Stimulated activated CD8-positive, alpha-beta memory T cell treated with anti-CD3 and anti-CD28 coated beads, Interleukin-15, amount 100 ng/mL, for 48 hours (primary cell): ENCODE results near the gene VWA5B2.
A peak's percentile ranks its signal among the peaks of the same experiment; 100 is the strongest.

ENCODE experiments used
- DNase-seq, 2 donors: peaks; one replicate each; pipeline ENCODE4 v3.0.0-alpha.2; 2020; ENCODE audit warnings: low read depth in 2 of 2

VWA5B2 gene

DNA sequence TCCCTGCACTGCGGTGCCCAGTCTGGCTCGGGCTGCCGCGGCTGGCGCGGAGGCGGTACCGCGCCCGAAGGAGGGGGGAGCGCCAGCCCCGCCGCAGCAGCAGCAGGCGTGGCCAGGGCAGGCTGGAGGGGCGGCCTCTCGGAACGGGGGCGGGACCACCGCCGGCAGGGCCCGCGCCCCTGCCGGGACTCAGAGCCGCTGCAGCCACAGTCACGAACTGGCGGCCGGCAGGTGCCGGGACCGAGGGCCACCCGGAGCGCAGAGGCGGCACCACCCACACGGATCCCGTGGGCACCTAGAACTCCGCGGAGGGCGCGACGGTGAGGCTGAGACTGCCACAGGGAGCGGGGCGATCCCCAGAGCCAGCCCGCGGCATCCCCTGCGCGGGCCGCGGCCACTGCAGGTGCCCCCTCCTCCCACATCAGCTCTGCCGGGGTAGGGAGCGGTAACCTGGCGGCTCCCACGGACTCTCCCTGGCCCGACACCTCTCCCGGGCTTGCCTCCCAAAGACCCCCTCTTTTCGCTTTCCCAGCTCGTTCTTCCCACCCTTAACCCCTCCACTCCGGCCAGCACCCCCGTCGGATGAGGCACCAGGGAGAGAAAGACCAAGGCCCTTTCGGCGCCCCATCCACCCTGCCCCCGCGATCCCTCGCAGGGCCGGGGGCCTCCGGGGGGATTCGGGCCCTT lies at the start of gene VWA5B2:
Gene VWA5B2, plus strand, starts transcription at position 192 of the 687 bp plus-strand sequence. CDS start 944 bp downstream, outside the sequence.
- DNase-seq: peak; percentile 67 to 70

DNA sequence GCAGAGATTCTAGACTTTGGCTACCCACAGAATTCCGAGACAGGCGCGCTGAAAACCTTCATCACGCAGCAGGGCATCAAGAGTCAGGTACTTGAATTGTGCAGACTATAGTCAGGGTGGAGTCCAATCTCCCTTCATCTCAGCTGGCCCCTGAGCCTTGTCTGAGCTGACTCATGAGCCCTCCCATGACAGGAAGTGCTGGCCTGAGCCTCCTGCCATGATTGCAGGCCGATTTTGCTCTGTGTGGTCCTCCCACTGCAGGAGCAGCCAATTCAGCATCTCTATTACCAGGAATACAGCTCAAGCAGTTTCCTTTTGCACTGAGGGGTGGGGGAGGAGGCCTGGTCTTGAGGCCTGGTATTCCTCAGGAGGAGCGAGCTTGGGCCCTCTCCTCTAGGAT lies 49.2 kb upstream of the VWA5B2 start:
- DNase-seq: no peak

DNA sequence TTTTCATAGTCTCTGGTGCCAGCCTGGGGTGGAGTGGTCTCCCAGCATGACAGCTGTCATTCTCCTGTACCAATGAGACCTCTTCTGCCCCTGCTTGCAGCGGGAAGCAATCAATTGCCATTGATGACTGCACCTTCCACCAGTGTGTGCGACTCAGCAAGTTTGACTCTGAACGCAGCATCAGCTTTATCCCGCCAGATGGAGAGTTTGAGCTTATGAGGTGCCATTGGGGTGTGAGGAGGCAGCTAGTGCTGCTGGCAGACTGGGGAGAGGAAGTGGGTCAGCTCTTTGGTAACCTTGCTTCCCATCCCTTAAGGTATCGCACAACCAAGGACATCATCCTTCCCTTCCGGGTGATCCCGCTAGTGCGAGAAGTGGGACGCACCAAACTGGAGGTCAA lies 47.8 kb upstream of the VWA5B2 start:
- DNase-seq: no peak

DNA sequence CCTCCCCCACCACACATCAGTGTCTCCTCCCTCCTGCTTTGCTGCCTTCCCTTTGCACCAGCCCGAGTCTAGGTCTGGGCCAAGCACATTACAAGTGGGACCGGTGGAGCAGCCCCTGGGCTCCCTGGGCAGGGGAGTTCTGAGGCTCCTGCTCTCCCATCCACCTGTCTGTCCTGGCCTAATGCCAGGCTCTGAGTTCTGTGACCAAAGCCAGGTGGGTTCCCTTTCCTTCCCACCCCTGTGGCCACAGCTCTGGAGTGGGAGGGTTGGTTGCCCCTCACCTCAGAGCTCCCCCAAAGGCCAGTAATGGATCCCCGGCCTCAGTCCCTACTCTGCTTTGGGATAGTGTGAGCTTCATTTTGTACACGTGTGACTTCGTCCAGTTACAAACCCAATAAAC lies 45.7 kb upstream of the VWA5B2 start:
- DNase-seq: no peak

DNA sequence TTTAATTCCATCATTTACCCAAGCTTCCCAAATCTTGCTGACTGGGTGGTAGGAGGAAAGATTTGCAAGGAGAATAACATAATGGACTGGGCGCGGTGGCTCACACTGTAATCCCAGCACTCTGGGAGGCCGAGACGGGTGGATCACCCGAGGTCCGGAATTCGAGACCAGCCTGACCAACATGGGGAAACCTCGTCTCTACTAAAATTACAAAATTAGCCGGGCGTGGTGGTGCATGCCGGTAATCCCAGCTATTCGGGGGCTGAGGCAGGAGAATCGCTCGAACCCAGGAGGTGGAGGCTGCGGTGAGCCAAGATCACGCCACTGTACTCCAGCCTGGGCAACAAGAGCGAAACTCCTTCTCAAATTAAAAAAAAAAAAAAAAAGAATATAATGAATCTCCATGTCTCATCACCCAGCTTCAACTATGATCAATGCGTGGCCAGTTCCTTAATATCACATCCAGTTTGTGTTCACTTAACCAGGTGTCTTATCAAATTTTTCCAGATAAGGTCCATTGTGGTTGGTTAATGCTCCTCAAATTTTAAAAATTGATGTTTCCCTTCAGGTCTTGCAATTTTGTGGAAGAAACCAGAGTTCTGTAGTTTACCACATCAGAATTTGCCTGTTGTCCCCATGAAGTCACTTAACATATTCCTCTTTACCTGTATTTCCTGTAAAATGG lies 44.7 kb upstream of the VWA5B2 start:
- DNase-seq: no peak

DNA sequence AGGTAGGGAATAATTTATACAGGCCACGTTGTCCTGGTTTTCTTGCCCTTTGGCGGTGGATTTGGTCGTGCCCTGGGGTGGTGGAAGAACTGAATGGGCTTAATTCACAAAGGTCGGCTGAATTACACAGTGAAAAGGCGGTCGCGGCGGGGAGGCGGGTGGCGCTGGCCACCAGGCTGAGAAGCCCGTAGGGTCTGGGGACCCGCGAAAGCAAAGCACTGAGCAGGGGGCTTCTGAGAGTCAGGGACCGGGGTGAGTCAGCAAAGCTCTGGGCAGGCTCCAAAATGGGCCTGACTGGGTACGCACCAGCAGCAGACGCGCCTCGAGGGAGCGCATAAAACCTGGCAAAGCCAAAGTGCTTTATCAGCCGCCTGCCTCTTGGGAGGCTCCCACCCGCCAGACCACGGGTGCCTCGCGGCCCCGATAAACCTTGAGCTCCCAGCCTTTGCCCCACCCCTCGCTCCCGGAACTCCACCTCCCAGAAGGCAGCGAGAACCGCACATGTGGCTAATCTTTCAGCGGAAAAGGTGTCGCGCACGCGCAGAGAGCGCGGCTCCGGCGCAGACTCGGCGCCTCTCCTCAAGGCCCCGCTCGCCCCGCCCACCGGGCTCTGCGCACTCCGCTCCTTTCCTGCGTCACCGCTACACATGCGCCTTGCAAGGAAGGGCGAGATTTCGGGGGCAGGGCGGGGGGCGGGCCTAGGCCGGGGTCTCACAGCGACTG lies 43.8 kb upstream of the VWA5B2 start:
- peak; percentile 100 for DNase-seq

DNA sequence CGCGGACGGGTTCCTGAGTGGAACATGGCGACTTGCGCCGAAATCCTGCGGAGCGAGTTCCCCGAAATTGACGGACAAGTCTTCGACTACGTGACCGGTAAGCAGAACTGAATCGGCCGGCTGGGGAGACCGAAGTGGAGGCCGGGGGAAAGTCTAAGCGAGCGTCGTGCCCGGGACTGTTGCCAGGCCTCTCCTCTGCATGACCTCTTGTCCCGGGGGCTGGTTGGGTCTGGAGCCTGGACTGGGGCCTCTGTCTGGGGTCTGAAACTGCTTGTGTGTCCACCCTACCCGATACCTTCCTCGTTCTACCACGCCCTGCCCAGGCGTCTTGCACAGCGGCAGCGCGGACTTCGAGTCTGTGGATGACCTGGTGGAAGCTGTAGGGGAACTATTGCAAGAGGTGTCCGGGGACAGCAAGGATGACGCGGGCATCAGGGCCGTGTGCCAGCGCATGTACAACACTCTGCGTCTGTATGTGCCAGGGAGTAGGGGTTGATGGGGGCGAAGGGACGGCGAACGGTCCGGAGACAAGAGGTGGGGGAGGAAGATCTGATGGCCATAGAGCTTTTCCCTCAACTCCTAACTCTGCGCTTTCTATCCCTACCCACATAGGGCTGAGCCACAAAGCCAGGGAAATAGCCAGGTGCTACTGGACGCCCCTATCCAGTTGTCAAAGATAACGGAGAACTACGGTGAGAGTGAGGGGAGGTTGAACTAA lies 43.0 kb upstream of the VWA5B2 start, which contains the start of gene ABCF3:
Gene ABCF3, plus strand, starts transcription at position 16 of the 718 bp plus-strand sequence. Its CDS starts 9 bp downstream, at position 25.
- DNase-seq: no peak

DNA sequence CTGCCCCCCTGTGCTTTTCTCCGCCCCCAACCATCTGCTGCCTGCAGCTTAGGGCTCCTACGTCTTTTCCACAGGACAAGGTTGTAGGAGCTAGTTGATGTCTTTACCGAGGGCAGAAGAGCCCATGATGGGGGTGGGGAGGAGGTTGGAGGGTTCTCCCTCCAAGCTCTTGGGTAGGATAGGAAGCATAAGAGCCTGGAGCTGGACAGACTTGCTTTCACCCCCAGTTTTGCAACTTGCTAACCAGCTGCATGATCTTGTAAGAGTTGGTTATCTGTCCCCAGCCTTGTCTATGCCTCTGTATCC lies 42.5 kb upstream of the VWA5B2 start:
- DNase-seq: no peak

DNA sequence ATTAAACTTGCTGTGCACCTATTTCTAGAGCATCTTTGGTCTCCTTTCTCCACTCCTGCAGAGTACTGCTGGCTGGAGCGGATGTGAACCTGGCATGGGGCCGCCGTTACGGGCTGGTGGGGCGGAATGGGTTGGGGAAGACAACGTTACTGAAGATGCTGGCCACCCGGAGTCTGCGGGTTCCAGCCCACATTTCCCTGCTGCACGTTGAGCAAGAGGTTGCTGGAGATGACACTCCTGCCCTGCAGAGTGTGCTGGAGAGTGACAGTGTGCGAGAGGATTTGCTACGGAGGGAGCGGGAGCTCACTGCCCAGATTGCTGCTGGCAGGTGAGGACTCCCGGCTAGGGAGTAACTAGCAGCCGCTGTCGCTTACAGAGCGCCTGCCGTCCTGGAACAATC lies 41.3 kb upstream of the VWA5B2 start:
- DNase-seq: no peak

DNA sequence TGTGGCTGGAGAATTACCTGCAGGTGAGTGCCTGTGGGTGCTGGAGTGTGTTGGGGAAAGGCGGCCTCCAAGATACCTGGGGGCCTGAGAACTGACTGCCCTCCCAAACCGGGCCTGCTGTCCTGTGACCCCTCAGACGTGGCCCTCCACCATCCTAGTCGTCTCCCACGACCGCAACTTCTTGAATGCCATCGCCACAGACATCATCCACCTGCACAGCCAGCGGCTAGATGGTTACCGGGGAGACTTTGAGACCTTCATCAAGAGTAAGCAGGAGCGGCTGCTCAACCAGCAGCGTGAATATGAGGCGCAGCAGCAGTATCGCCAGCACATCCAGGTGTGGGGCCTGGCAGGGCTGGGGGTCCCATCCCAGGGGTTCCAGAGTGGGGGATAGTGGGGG lies 40.0 kb upstream of the VWA5B2 start:
- no peak for DNase-seq

DNA sequence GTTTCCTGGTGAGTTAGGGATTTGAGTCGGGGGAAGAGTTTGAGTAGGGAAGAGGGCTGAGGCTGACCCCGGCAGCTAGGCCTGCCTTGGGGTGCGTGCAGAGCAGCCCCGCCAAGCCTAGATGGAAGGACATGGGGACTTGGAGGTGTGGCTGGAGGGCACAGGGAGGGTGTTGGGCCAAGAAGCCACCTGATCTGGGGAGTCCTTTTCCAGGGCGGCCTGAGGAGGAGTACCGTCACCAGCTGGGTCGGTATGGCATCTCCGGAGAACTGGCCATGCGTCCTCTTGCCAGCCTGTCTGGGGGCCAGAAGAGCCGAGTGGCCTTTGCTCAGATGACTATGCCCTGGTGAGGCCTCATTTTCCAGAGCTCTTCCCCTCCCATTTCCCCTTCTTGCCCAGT lies 36.5 kb upstream of the VWA5B2 start:
- no peak for DNase-seq

DNA sequence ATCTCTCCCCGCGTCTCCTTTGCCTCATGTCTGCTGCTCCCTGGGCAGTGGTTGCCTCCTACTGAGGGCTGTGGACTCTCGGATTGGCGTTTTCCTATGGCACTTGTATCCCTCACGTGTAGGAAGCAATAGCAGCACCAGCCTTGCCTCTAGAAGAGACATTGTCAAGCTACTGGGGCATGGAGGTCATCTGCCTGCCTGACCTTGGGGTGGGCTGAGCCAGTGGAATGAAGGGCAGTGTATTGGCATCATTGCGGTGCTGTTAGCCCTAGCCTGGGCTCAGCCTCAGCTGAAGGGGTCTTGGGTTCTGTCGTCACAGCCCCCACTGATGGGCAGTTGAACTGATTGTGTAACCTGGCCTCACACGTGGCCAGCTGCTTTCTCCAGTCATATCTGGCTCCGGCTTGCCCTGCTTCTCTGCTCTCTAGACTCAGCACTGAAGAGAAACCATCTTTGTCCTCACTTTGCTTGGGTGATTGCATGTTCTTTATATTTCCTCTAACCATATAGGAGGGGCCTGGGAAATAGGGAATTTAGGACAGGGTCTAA lies 35.3 kb upstream of the VWA5B2 start:
- DNase-seq: no peak

DNA sequence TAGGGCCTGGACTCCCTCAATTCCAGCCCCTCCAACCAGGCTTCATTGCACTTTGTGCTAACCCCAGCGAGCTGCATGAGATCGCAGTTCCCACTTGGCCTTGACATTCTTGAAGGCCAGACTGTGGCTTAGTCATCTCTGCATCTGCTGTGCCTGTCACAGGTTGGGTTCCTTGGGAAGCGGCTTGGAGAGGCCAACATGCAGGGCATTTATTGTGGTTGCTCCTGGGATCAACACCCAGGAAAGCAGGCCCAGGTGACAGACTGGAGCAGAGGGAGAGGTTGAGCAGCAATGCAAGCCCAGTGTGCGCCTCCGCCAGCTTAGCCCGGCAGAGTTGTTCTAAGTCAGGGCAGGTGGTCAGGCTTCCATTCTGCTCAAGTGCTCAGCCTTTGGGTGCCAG lies 32.8 kb upstream of the VWA5B2 start:
- no peak for DNase-seq

DNA sequence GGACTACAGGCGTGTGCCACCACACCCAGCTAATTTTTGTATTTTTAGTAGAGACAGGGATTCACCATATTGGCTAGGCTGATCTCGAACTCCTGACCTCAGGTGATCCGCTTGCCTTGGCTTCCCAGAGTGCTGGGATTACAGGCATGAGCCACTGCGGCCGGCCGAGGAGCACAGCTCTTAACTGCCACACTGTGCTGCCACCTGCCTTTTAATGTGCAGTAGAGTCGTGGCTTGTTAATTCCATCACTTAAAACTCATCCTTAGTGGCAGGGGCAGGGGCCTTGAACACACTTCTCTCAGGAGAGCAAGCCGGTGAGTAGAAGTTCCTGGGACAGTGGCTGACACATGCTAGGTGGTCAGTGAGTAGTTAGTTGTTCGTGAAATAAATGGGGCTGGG lies 30.9 kb upstream of the VWA5B2 start:
- no peak for DNase-seq

DNA sequence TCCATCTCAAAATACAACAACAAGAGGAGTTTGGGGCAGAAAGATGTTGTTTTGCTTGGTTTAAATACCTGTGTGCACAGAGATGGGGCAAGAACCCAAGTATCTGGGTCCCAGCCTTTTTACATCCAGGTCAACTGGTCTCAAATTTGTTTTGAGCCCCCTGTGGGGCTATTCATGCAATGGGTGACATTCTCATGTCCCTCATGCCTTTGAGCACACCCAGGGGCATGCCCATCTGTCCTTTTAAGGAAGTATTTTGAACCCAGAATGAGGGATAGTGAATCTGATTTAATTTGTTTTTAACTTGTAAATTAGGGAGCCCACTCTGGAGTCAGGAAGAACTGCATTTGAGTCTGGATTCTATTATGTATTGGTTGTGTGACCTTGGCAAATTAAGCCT lies 28.6 kb upstream of the VWA5B2 start:
- no peak for DNase-seq

DNA sequence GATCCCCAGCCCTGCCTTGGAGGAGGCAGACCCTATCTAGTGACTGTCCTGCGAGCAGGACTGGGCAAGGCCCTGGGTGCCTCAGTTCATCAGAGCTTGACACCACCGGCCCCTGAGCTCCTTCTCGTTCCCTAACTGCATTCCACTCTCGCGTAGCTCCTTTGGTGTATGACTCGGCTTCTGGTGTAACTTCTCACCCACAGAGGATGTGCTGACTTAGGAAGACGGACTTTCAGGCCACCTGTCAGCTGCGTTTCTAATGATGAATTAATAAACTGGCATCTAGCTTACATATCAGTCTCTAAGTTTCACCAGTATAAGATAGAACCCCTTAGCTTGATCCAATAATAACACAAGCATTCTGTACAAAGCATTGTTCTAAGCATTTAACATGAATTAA lies 25.9 kb upstream of the VWA5B2 start:
- DNase-seq: no peak

DNA sequence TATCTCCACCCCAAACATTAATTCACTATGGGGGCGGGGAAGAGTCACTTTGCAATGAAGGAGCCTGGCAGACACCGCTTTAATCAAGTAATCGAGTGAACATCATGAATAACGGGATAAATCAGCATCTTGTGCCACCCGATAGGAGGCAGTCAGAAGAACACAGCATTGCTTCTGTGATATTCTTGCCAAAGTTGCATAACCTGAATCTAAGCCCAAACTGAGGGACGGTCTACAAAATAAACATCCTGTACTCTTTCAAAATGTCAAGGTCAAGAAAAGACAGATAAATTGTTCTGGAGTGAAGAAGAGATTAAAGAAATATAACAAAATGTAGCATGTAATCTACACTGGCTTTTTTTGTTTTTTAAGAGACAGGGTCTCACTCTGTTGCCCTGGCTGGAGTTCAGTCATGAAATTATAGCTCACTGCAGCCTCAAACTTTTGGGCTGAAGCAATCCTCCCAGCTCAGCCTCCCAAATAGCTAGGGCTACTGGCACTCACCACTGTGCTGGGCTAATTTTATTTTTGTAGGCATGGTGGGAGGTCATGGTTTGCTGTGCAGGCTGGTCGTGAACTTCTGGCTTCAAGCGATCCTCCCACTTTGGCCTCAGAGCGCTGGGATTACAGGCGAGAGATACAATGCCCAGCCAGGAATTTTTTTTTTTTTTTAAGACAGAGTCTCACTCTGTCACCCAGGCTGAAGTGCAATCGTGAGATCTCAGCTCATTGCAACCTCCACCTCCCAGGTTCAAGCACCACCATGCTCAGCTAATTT lies 20.1 kb upstream of the VWA5B2 start:
- no peak for DNase-seq

DNA sequence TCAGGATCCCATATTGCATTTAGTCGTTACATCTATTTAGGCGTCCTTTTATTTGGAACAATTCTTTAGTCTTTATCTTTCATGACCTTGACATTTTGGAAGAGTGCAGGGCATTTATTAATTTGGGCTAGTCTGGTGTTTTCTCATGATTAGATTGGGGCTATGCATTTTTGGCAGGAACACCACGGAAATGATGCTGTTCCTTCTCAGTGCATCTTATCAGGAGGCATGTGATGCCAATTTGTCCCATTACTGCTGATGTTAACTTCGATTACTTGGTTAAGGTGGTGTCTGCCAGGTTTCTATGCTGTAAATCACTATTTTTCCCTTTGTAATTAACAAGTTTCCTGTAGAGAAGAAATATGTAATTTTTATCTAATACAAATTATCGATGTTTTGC lies 18.1 kb upstream of the VWA5B2 start:
- DNase-seq: no peak

DNA sequence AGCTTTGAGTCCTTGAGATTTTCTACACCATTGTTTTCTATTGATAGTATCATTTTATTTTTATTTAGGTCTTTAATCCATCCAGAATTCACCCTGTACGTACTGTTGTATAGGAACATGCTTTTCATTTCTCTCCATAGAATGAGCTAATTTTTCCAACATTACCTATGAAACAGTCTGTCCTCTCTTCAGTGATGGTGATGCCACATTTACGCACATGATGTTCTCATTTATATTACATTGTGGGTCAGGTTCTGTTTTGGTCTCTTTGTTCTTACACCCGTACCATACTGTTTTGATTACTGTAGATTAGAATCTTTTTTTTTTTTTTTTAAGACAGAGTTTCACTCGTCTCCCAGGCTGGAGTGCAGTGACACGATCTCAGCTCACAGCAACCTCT lies 17.7 kb upstream of the VWA5B2 start:
- DNase-seq: no peak

DNA sequence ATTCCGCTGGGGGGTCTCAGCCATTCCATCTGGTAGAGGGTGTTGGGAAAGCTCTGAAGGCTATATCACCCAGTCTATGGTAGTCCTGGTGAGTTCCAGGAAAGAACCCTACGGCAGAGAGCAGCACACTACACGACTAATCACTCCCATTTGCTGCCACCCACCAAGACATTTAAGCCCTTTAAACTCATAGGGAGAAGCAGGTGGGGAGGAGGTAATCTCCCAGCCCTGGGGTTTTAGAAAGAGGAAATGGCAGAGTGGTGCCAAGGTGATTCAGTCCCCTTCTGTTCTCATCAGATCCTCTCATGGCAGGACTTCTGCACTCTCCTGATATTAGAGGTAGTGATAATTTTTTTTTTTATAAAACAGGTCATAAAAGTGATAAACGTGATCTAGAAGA lies 10.6 kb upstream of the VWA5B2 start:
- no peak for DNase-seq

DNA sequence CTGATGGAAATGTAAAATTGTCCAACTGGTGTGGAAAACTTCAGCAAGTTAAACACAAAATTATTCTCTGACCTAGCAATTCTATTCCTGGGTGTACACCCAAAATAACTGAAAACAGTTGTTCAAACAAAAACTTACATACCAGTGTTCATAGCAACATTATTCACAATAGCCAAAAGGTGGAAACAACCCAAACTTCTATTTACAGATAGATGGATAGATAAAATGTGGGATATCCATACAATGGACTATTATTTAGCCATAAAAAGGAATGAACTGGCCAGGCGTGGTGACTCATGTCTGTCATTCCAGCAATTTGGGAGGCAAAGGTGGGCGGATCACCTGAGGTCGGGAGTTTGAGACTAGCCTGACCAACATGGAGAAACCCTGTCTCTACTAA lies 6.9 kb upstream of the VWA5B2 start:
- no peak for DNase-seq
